GM12865 (cell line): Measurements from ENCODE around the gene SMAP1.

ENCODE experiments used
- DNase-seq: peaks from one replicate; pipeline ENCODE4 v3.0.0; 2010; ENCODE audit warnings: low read depth
- H3K4me3 ChIP-seq: 2 replicates; pipeline ENCODE4 v1.5.1; 2011; ENCODE audit warnings: mild to moderate bottlenecking, low read depth, low read length, control low read depth
- CTCF ChIP-seq: IDR thresholded peaks from 2 replicates; pipeline ENCODE4 v1.5.1; 2011; ENCODE audit warnings: low read length, control low read depth, low read depth, inconsistent platforms; ENCODE audit not compliant: insufficient read depth; ENCODE audit errors: missing control alignments

Gene SMAP1

GRCh38 chr6:70857387-70858077 is 189.8 kb downstream of the SMAP1 start:
- no peak for TF ChIP-seq CTCF
- H3K4me3 ChIP-seq, result no peak overlapping the region
- DNase-seq, result peak; percentile 66

- H3K4me3 ChIP-seq, result no peak overlapping the region
- no peak for DNase-seq
- TF ChIP-seq CTCF, result no peak
Measured at GRCh38 chr6:70860045-70860444, 192.4 kb downstream of the SMAP1 start.

GRCh38 chr6:70860920-70861319 is 193.2 kb downstream of the SMAP1 start:
- no peak overlapping the region for H3K4me3 ChIP-seq
- no peak for DNase-seq
- TF ChIP-seq CTCF, result no peak

- no peak overlapping the region for H3K4me3 ChIP-seq
- TF ChIP-seq CTCF, result no peak
- DNase-seq, result no peak
Measured at GRCh38 chr6:70863343-70863742, 195.7 kb downstream of the SMAP1 start.

GRCh38 chr6:70864401-70864800 is 196.7 kb downstream of the SMAP1 start:
- DNase-seq, result no peak
- no peak for TF ChIP-seq CTCF
- no peak overlapping the region for H3K4me3 ChIP-seq

- no peak for DNase-seq
- TF ChIP-seq CTCF, result no peak
- H3K4me3 ChIP-seq, result no peak overlapping the region
Measured at GRCh38 chr6:70872469-70872868, 204.8 kb downstream of the SMAP1 start.
